ENCODE data around the gene UPK3BL1.
"Not testable (repeated sequence)": the region's sequence is repeated elsewhere in the genome, so short reads cannot be mapped to it uniquely, and the experiment has no call there.

DNA sequence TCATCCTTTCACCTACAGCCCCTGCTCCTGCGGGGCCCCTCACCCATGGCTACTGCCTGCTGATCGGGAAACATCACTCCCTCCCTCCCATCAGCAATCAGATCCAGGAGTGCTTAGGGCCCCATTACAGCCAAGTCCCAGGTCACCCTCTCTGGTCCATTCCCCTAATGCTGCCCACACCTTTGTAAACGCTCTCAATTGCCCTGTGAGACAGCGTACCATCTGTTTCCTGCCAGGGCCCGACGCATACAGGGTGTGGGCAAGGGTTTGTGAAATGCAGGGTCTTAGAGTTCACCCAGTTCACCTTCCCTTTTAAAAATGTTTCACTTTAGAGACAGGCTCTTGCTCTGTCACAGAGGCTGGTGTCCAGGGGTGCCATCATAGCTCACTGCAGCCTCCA lies 8.3 kb downstream of the UPK3BL1 start:
- TF ChIP-seq CTCF (IDR thresholded peaks at IDR 0.05; ENCODE audit: low read length); EZH2phosphoT487 (IDR thresholded peaks at IDR 0.05; ENCODE audit: low read length); EZH2 (optimal IDR thresholded peaks at IDR 0.05; ENCODE audit: low read depth, low read length): not testable (repeated sequence)
